Body of pancreas (tissue), 4 donors: ENCODE data around the gene CFB.

Experiments
- POLR2A ChIP-seq, 3 donors: fragments of 450-650 bp; IDR thresholded peaks; one replicate each; pipeline ENCODE4 v1.6.1; 2016; ENCODE audit warnings: antibody characterized with exemption in 3 of 3, mild to moderate bottlenecking in 2 of 3
- TF ChIP-seq, protein P1 (sequence below), 7 experiments: fragments of 450-650 bp in 4 of 7; fragments of 200-600 bp in 3 of 7; sonication (generic) in 3 of 7; IDR thresholded peaks; one replicate each; pipeline ENCODE4 v1.5.1; 2016 to 2019; ENCODE audit warnings: antibody characterized with exemption in 7 of 7

DNA sequence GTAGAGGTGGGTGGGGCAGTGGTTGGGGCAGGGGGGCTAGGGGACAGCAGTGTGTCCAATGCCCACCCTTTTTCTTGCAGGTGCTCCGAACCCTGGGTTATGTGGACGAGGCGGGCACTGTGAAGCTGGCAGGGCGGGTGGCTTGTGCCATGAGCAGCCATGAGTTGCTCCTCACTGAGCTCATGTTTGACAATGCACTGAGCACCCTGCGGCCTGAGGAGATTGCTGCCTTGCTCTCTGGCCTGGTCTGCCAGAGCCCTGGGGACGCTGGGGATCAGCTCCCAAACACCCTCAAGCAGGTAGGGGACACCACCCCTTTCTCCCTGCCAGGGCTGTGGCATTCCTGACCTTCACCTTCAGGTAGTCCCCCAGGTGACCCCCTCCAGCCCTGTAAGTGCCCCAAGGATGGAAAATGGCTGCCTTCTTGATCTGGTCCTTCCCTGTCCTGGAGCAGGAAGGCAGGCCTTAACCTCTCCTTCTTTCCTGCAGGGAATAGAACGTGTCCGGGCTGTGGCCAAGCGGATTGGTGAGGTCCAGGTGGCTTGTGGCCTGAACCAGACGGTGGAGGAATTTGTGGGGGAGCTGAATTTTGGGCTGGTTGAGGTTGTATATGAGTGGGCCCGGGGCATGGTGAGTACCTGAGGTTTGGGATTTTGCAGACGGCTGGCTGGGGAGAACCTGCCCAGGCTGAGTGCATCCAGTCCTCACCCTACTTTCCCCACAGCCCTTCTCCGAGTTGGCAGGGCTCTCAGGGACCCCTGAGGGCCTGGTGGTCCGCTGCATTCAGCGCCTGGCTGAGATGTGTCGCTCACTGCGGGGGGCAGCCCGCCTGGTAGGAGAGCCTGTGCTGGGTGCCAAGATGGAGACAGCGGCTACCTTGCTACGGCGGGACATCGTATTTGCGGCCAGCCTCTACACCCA is 23.2 kb downstream of the CFB start:
- TF ChIP-seq, protein P1, sequence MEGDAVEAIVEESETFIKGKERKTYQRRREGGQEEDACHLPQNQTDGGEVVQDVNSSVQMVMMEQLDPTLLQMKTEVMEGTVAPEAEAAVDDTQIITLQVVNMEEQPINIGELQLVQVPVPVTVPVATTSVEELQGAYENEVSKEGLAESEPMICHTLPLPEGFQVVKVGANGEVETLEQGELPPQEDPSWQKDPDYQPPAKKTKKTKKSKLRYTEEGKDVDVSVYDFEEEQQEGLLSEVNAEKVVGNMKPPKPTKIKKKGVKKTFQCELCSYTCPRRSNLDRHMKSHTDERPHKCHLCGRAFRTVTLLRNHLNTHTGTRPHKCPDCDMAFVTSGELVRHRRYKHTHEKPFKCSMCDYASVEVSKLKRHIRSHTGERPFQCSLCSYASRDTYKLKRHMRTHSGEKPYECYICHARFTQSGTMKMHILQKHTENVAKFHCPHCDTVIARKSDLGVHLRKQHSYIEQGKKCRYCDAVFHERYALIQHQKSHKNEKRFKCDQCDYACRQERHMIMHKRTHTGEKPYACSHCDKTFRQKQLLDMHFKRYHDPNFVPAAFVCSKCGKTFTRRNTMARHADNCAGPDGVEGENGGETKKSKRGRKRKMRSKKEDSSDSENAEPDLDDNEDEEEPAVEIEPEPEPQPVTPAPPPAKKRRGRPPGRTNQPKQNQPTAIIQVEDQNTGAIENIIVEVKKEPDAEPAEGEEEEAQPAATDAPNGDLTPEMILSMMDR (IDR thresholded peaks at IDR 0.05), result no peak
- TF ChIP-seq POLR2A (IDR thresholded peaks at IDR 0.05), result no peak
